GM21717 (cell line): ENCODE results near the gene ERG.

Experiments
- ATAC-seq: cut with Tn5 transposase; IDR thresholded peaks from one replicate; pipeline ENCODE4 v1.9.1; 2021; ENCODE audit warnings: mild to moderate bottlenecking, moderate library complexity; ENCODE audit not compliant: unreplicated experiment

Gene ERG

GRCh38 chr21:38499296-38499695 is 1.0 kb upstream of the ERG start:
- ATAC-seq: no peak

GRCh38 chr21:38496224-38496623 is 2.1 kb downstream of the ERG start:
- no peak for ATAC-seq

- ATAC-seq: no peak
Observed at GRCh38 chr21:38495696-38496095, 2.6 kb downstream of the ERG start.

- no peak for ATAC-seq
Observed at GRCh38 chr21:38495242-38495641, 3.0 kb downstream of the ERG start.

- ATAC-seq: no peak
Observed at GRCh38 chr21:38494703-38495102, 3.6 kb downstream of the ERG start.

- ATAC-seq: no peak
Observed at GRCh38 chr21:38494251-38494642, 4.0 kb downstream of the ERG start.

- no peak for ATAC-seq
Observed at GRCh38 chr21:38493549-38494250, 4.6 kb downstream of the ERG start.

- no peak for ATAC-seq
Observed at GRCh38 chr21:38492007-38492406, 6.3 kb downstream of the ERG start.

GRCh38 chr21:38491536-38491935 is 6.7 kb downstream of the ERG start:
- no peak for ATAC-seq

- ATAC-seq: no peak
Observed at GRCh38 chr21:38490411-38491020, 7.8 kb downstream of the ERG start.

- no peak for ATAC-seq
Observed at GRCh38 chr21:38489729-38490128, 8.5 kb downstream of the ERG start.

- no peak for ATAC-seq
Observed at GRCh38 chr21:38489271-38489652, 9.0 kb downstream of the ERG start.

- no peak for ATAC-seq
Observed at GRCh38 chr21:38488640-38489270, 9.5 kb downstream of the ERG start.

GRCh38 chr21:38487901-38488639 is 10.2 kb downstream of the ERG start:
- ATAC-seq: no peak

GRCh38 chr21:38486706-38487105 is 11.6 kb downstream of the ERG start:
- no peak for ATAC-seq

GRCh38 chr21:38486221-38486620 is 12.1 kb downstream of the ERG start:
- no peak for ATAC-seq

GRCh38 chr21:38479641-38480525 is 18.4 kb downstream of the ERG start:
- no peak for ATAC-seq

GRCh38 chr21:38478782-38479181 is 19.5 kb downstream of the ERG start:
- ATAC-seq: no peak

GRCh38 chr21:38477226-38477625 is 21.1 kb downstream of the ERG start:
- no peak for ATAC-seq

- ATAC-seq: no peak
Observed at GRCh38 chr21:38476385-38476784, 21.9 kb downstream of the ERG start.

- no peak for ATAC-seq
Observed at GRCh38 chr21:38475519-38475918, 22.8 kb downstream of the ERG start.
